Hematopoietic multipotent progenitor cell treated with erythropoietin and hydrocortisone succinate and interleukin-3 and kit ligand, for 15 days (in vitro differentiated cells): ENCODE results near the gene CHRNA9.

ENCODE experiments used
- DNase-seq: peaks from one replicate; pipeline ENCODE4 v3.0.0-alpha.2; 2015; ENCODE audit warnings: low spot score

Gene CHRNA9

DNA sequence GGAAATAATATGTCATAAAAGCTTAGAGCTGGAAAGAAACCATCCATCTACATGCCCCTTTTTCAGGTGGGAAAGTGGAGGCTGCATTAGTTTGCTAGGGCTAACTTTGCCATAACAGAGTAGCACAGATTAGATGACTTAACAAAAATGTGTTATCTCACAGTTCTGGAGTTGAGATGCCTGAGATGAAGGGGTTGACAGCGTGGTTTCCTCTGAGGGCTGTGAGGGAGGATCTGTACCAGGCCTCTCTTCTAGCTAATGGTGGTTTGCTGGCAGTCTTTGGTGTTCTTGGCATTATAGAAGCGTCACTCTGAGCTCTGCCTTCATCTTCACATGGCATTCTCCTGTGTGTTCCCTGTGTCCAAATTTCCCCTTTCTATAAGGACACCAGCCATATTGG is 2.4 kb downstream of the CHRNA9 start:
- no peak for DNase-seq

- no peak for DNase-seq
These were observed 4.9 kb downstream of the CHRNA9 start for GRCh38 chr4:40340030-40340429.

- DNase-seq: no peak
These were observed 12.3 kb downstream of the CHRNA9 start for GRCh38 chr4:40347472-40347871.

GRCh38 chr4:40348000-40348399 is 12.9 kb downstream of the CHRNA9 start:
- DNase-seq: no peak

- DNase-seq: no peak
These were observed 14.5 kb downstream of the CHRNA9 start for GRCh38 chr4:40349561-40350198.

- DNase-seq: no peak
These were observed 15.6 kb downstream of the CHRNA9 start for GRCh38 chr4:40350627-40351227.

DNA sequence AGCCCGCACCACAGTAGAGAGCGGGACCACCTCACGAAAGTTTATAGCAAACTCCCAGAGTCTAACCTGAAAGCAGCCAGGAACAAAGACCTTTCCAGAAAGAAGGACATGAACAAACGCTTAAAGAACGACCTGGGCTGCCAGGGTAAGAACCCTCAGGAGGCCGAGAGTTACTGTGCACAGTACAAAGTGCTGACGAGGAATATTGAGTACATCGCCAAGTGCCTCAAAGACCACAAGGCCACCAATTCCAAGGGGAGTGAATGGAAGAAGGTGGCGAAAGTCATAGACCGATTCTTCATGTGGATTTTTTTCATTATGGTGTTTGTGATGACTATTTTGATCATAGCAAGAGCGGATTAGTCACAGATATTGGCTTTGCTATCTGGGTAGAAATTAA is 19.0 kb downstream of the CHRNA9 start:
- DNase-seq: no peak

DNA sequence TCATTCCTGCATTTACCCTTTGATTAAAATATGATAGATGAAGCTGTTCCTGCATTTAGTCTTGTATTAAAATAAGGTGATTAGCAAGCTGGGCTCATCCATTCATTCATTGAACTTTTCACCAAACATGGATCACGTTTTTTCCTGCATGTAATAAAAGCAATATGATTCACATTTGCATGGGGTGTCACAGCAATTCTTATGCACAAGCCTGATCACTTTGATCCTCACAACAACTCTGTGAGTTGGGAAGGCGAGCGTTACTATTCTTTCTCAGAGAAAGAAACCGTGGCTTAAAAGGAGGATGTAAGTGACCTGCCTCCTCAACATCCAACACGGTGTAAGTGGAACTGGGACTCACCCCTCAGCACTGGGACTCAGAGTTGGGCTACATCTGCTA is 20.0 kb downstream of the CHRNA9 start:
- no peak for DNase-seq

DNA sequence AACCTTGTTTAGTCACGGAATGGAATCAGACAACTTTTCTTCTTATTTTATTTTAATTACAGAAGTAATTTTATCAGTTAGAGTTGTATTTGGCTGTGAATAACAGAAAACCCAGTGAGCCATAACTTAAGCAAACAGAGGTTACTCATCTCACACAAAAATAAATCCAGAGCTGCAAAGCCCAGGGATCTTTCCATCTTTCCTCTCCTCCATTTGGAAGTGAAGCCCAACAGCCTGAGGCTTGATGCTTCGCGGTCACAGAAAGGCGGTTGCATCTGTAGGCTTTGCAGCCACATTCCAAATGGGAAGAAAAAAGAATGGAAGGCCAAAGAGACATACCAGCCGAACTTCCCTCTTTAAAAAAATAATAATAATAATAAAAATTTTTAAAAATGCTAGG is 22.6 kb downstream of the CHRNA9 start:
- DNase-seq: no peak

DNA sequence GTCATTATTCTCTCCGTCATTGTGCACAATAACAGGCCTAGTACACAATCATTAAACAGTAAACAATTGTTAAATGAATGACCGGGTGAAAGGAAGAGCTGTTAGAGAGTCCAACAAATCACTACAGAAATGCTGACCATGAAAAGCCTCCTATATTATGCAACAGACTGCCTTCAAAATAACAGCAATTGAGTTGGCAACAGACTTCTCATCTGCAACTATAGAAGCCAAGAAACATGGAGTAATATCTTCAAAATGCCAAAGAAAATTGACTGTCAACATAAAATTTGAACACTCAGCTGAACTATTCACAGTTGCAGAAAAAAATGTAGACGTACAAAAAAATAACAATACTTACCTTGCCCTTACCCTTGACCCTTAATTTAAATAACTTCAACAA is 26.2 kb downstream of the CHRNA9 start:
- DNase-seq: no peak

DNA sequence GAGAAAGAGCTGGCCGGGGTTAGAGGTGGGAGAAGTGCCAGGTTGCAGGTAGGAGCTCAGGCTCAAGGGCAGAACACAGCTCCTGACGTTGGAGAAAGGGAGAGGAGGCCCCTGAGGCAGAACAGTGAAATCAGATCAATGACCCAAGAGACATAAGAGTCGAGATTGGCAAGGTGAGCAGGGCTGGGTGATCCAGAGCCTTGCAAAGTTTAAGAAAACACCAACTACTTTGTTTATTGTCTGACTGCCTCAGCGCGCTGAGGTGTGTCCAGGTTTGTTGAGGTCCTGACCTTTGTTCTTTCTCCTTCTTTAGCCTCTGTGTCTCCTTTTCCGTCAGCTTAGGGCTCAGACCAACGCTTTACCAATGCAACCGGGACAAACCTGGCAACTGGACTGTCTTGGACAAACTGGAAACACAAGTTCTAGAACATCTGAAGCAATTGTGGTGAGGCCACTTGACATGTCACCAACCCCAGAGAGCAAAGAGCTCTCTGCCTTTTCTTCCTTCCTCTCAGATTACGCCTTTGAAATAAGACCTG is 28.3 kb downstream of the CHRNA9 start:
- DNase-seq: no peak

DNA sequence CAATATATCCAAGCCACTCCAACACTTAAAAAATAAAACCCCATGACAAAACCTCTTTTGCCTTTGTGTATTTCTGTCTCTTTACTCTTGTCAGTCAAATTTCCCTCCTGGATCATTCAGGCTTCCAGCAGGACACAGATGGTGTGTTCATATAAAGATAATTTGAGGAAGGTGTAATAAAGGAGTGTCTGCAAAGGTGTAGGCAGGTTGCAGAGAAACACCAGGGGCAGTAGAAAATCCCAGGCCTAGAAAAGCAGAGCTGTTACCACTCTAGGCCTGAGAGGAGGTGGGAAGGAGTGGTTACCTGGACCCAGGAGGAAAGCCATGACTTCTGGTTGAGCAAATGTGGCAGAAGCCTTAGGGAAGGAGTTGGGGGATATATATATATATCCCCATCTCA is 28.8 kb downstream of the CHRNA9 start:
- DNase-seq: no peak

DNA sequence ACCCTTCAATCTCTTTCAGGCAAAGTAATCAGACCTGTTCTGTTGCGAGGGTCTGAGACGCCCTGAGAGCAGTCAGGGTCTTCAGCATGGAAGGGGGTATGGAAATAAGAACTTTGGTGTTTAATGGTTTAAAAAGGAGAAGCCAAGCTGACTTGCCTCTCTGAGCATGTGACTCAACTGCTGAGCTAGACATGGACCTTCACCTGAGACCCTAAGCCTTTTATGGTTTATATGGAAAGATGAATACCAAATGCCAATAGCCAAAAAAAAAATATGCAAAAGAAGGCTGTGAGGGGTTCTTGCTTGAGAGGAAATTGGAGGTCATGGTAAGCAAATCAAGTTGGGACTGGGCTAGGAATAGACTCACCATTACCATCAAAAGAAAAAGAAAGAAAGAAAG is 30.6 kb downstream of the CHRNA9 start:
- no peak for DNase-seq

- no peak for DNase-seq
These were observed 32.3 kb downstream of the CHRNA9 start for GRCh38 chr4:40367451-40367850.

GRCh38 chr4:40369437-40370274 is 34.5 kb downstream of the CHRNA9 start:
- DNase-seq: no peak

GRCh38 chr4:40372651-40373050 is 37.5 kb downstream of the CHRNA9 start:
- no peak for DNase-seq

- DNase-seq: no peak
These were observed 38.5 kb downstream of the CHRNA9 start for GRCh38 chr4:40373636-40374035.

DNA sequence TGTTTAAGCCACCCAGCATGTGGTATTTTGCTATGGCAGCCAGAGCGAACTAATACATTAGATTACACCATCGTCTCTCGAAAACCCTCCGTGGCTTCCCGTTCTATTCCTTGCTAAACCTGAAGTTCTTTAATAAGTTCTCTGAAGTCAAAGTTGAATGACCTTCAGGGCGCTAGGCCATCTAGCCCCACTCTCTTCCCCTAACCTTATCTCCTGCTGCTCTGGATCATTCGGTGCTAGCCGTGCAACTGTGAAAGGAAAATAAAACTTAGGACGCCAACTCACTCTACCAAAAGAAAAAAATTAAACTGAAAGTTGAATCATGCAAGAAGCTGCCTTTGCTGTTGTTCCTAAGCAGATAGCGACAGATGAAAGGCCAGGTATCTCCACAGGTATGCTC is 40.0 kb downstream of the CHRNA9 start:
- DNase-seq: no peak

DNA sequence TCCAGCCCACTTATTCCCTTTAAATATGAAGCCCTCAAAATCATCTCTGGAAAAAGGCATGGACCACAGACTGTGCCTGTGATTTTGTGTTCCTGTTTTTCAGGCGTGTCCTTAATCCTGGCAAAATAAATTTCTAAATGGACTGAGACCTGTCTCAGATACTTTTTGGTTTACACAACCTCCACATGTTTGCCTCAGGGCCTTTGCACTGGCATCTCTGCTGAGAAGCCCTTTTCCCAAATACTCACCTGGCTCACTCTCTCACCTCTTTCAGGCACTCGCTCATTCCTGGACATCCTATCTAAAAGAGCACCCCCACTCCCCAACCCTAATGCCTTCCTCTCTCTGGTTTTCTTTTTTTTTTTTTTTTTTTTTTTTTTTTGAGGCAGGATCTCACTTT is 40.5 kb downstream of the CHRNA9 start:
- DNase-seq: no peak

GRCh38 chr4:40377512-40378365 is 42.6 kb downstream of the CHRNA9 start:
- no peak for DNase-seq

DNA sequence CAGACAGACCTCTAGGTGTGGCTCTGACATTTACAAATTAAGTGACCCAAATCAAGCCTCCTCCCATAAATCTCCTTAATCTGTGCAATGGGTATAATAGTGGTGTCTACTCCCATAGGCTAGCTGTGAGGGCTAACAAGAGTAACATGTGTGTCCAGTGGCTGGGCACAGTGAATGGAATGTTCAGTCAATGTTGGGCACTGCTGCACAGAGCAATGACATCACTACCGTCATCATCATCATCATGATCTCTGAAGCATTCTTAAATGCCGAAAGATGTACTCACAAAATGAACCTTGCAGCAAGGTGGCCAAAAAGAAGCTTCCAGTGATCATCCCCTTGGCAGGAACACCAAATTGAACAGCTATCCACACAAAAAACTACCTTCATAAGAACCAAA is 43.5 kb downstream of the CHRNA9 start:
- no peak for DNase-seq

DNA sequence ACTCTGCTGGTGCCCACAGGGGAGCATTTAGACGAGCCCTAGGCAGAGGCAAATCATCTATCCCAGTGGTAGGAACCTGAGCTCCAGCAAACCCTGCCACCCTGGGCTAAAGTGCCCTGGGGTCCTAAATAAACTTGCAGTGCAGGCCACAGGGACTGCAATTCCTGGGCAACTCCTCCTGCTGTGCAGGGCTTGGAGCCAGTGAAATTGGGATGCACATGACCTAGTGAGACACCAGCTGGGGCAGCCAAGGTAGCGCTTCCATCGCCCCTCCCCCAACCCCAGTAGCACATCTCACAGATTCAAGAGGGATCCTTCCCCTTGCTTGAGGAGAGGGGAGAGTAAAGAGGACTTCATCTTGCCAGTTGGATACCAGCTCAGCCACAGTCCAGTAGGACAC is 44.1 kb downstream of the CHRNA9 start:
- DNase-seq: no peak
